Suprapubic skin (tissue), 4 donors: ENCODE data around the gene MRPL9. TPM values are rescaled to one million over a fixed set of nuclear protein-coding genes. Genes with fewer than 3 reads are reported as not detected.

ENCODE experiments used
- DNase-seq, 2 donors: peaks; one replicate each; pipeline ENCODE4 v3.0.0-alpha.2; 2019; ENCODE audit warnings: low spot score in 2 of 2
- H3K27ac ChIP-seq: fragments of 200-600 bp; sonication (generic); one replicate; pipeline ENCODE4 v1.5.1; 2019
- H3K27me3 ChIP-seq: fragments of 200-600 bp; sonication (generic); one replicate; pipeline ENCODE4 v1.5.1; 2019
- H3K36me3 ChIP-seq: fragments of 200-600 bp; sonication (generic); one replicate; pipeline ENCODE4 v1.5.1; 2019
- H3K4me1 ChIP-seq: fragments of 200-600 bp; sonication (generic); one replicate; pipeline ENCODE4 v1.5.1; 2019
- H3K4me3 ChIP-seq: fragments of 200-600 bp; sonication (generic); one replicate; pipeline ENCODE4 v1.5.1; 2019; ENCODE audit warnings: mild to moderate bottlenecking
- H3K9me3 ChIP-seq: fragments of 200-600 bp; sonication (generic); one replicate; pipeline ENCODE4 v1.5.1; 2019
- EP300 ChIP-seq: sonication (generic); formaldehyde crosslinking; IDR thresholded peaks from one replicate; pipeline ENCODE4 v1.6.1; 2017; ENCODE audit warnings: antibody characterized with exemption
- POLR2A ChIP-seq, 2 donors: fragments of 450-650 bp; IDR thresholded peaks; one replicate each; pipeline ENCODE4 v1.6.1; 2017; ENCODE audit warnings: antibody characterized with exemption in 2 of 2, mild to moderate bottlenecking in 2 of 2, moderate library complexity in 2 of 2
- POLR2AphosphoS5 ChIP-seq, 3 donors: sonication (generic); formaldehyde crosslinking; IDR thresholded peaks; one replicate each; pipeline ENCODE4 v1.6.1; 2017; ENCODE audit warnings: antibody characterized with exemption in 3 of 3
- WGBS: methylation state at CpG from one replicate; pipeline ENCODE4 v1.1.5; 2018; 5-methylcytosine and 5-hydroxymethylcytosine counted together
- total RNA-seq, 4 donors: library from RNA; depleted of rRNA; stranded (reverse); fragments of >200 nt; gene quantifications; one replicate each; pipeline ENCODE4 v1.1.0, GENCODE V29; 2016
- TF ChIP-seq, protein P1 (sequence below), 2 donors: fragments of 200-600 bp in 1 of 2; fragments of 450-650 bp in 1 of 2; sonication (generic) in 1 of 2; IDR thresholded peaks; one replicate each; pipeline ENCODE4 v1.5.1; 2016 to 2019; ENCODE audit warnings: antibody characterized with exemption in 2 of 2, mild to moderate bottlenecking in 1 of 2, moderate library complexity in 1 of 2

MRPL9 gene
- total RNA-seq, 4 donors from 2014 or later = 52.8 to 77.5 (median 59.4) TPM

- no peaks in the 10 kb centered on the region for H3K36me3 ChIP-seq
- no peak overlapping the region for H3K27ac ChIP-seq
- H3K9me3 ChIP-seq = no peaks in the 10 kb centered on the region
- DNase-seq = no peak
- TF ChIP-seq EP300 (no peak), POLR2AphosphoS5 (IDR thresholded peaks at IDR 0.05) (no peak), POLR2A (IDR thresholded peaks at IDR 0.05) (no peak)
- TF ChIP-seq, protein P1, sequence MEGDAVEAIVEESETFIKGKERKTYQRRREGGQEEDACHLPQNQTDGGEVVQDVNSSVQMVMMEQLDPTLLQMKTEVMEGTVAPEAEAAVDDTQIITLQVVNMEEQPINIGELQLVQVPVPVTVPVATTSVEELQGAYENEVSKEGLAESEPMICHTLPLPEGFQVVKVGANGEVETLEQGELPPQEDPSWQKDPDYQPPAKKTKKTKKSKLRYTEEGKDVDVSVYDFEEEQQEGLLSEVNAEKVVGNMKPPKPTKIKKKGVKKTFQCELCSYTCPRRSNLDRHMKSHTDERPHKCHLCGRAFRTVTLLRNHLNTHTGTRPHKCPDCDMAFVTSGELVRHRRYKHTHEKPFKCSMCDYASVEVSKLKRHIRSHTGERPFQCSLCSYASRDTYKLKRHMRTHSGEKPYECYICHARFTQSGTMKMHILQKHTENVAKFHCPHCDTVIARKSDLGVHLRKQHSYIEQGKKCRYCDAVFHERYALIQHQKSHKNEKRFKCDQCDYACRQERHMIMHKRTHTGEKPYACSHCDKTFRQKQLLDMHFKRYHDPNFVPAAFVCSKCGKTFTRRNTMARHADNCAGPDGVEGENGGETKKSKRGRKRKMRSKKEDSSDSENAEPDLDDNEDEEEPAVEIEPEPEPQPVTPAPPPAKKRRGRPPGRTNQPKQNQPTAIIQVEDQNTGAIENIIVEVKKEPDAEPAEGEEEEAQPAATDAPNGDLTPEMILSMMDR (IDR thresholded peaks at IDR 0.05) = no peak
- H3K27me3 ChIP-seq = no peaks in the 10 kb centered on the region
- 73% methylated on average over 5 of the region's 5 CpGs for WGBS
- H3K4me3 ChIP-seq = no peak overlapping the region
- peaks cover 4% of the 10 kb centered on the region for H3K4me1 ChIP-seq
Observed at GRCh38 chr1:151807131-151807530, 43.8 kb upstream of the MRPL9 start.

- Histone ChIP-seq H3K4me3 (no peak overlapping the region), H3K27ac (no peak overlapping the region), H3K27me3 (no peaks in the 10 kb centered on the region), H3K36me3 (no peaks in the 10 kb centered on the region), H3K9me3 (no peaks in the 10 kb centered on the region), H3K4me1 (peaks cover 4% of the 10 kb centered on the region)
- no peak for TF ChIP-seq POLR2AphosphoS5 (IDR thresholded peaks at IDR 0.05)
- TF ChIP-seq POLR2A (IDR thresholded peaks at IDR 0.05) = no peak
- TF ChIP-seq EP300 = no peak
- TF ChIP-seq, protein P1 (IDR thresholded peaks at IDR 0.05) = no peak
- DNase-seq = no peak
- WGBS = 88% methylated on average over 7 of the region's 7 CpGs
Observed at GRCh38 chr1:151806170-151806569, 42.9 kb upstream of the MRPL9 start.

DNA sequence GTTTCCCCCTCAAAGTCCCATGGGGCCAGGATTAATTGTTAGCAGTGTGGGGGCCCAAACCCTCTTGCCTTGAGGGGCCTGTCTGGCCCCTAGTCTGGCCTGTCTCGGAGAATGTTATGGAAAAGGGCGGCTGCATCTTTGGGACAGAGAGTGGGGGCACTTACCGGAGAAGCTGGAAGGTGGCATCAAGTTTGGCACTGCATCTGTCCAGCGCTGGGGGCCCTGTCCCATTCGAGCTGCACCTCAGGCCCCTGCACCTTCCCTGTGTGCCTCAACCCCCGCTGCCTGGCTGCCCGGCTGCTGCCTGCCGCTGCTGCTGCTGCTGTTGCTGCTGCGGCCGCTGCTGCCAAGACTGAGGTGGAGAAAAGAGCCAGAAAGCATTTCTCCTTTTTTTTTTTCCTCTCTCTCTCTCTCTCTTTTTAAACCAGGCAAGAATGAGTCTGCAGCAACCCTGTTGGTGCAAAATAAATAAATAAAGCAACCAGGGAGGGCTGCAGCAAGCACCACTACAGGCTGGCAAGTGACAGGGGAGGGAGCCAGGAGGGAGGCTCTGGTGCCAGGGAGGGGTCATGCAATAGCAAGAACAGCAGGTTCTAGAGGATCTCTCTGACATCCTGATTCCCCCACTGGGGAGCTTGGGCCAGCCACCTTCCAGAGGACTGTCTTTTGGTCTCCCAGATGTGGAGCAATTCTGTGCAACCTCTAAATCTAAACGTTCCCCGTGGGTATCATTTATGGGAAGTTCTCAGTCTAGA lies 41.9 kb upstream of the MRPL9 start, which contains the start of gene LINGO4:
Gene LINGO4 (minus strand): TSS at position 354 of the 755 bp plus-strand sequence. CDS start 2,715 bp downstream, outside the sequence.
- Histone ChIP-seq H3K4me3 (no peak within 1 kb of the TSS), H3K4me1 (peaks cover 4% of the 10 kb centered on the region), H3K36me3 (no peaks in the 10 kb centered on the region), H3K9me3 (no peaks in the 10 kb centered on the region), H3K27me3 (no peaks in the 10 kb centered on the region), H3K27ac (no peak within 1 kb of the TSS)
- WGBS = 50% methylated on average over 12 of the region's 12 CpGs
- DNase-seq = no peak
- TF ChIP-seq EP300 (no peak), POLR2AphosphoS5 (IDR thresholded peaks at IDR 0.05) (no peak), POLR2A (IDR thresholded peaks at IDR 0.05) (no peak)
- TF ChIP-seq, protein P1 (IDR thresholded peaks at IDR 0.05) = no peak

GRCh38 chr1:151803915-151804314 lies 40.6 kb upstream of the MRPL9 start:
- Histone ChIP-seq H3K9me3 (no peaks in the 10 kb centered on the region), H3K4me3 (no peak overlapping the region), H3K27ac (no peak overlapping the region), H3K36me3 (no peaks in the 10 kb centered on the region), H3K27me3 (no peaks in the 10 kb centered on the region), H3K4me1 (no peaks in the 10 kb centered on the region)
- TF ChIP-seq POLR2A (IDR thresholded peaks at IDR 0.05) = no peak
- no peak for TF ChIP-seq POLR2AphosphoS5 (IDR thresholded peaks at IDR 0.05)
- TF ChIP-seq, protein P1 (IDR thresholded peaks at IDR 0.05) = no peak
- no peak for DNase-seq
- WGBS = 100% methylated on average over 3 of the region's 3 CpGs

DNA sequence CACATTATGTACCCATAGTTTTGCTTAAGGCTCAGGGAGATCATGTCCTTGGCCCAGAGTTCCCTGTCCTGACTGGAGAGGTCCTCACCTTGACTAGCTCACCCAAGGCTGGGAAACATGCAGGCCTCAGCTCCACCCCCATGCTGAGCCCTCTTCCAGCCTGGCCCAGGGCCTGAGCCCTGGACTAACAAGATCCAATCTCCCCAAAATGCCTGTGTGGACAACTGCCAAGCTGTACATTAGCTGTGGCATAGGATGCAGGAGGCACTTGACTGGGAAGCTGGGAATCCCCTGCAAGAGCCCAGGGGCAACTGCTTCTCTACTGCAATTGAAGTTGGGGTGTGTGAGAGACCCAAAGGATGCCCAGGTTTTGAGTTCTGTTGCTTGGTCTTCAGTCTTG lies 39.9 kb upstream of the MRPL9 start:
- Histone ChIP-seq H3K27me3 (no peaks in the 10 kb centered on the region), H3K36me3 (no peaks in the 10 kb centered on the region), H3K4me3 (no peak overlapping the region), H3K4me1 (no peaks in the 10 kb centered on the region), H3K9me3 (no peaks in the 10 kb centered on the region), H3K27ac (no peak overlapping the region)
- DNase-seq = no peak
- no peak for TF ChIP-seq POLR2A (IDR thresholded peaks at IDR 0.05)
- TF ChIP-seq POLR2AphosphoS5 (IDR thresholded peaks at IDR 0.05) = no peak
- TF ChIP-seq, protein P1 (IDR thresholded peaks at IDR 0.05) = no peak
- TF ChIP-seq EP300 = no peak
